ENCODE results near the gene CYP4F22. TPM values are rescaled to one million over a fixed set of nuclear protein-coding genes. Genes with fewer than 3 reads are reported as not detected.
"Not testable (repeated sequence)": the region's sequence is repeated elsewhere in the genome, so short reads cannot be mapped to it uniquely, and the experiment has no call there.

CYP4F22 gene
- 5.4 TPM for total RNA-seq

DNA sequence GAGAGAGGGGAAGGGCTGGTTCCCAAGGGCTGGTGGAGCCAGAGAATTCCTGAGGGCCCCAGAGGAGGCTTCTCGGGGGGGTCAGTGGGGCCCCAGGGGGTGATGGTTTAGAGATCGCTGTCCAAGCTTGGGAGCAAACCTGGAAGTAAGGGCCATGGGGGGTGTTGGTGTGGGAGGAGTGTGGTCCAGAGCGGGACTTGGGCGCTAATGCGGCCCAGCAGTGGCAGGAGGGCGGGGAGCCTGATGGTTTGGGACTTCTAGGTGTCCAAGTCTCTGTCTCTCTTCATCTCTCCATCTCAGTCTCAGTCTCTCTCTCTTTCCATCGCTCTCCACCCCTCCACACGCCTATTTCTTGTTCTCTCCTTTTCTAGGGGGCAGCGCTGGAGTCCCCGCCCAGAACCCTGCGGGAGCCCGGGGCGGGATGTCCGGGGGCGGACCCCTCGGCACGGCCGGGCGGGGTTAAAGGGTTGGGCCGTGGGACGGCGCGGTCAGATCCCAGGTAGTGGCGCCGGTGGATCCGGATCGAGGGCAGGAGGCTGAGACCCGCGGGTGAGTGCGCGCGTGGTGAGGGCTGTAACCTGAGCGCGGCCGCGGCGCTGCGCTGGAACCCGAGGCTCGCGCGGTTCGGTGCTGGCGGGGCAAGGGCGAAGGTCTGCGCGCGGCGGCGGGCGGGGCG, at the start of gene CYP4F22:
TSS of gene CYP4F22 (plus strand) at position 491 of the 676 bp plus-strand sequence. CDS start 16,812 bp downstream, outside the sequence.
- no peak for DNase-seq (ENCODE audit: low read depth in 2 of 3, low spot score in 2 of 3)

GRCh38 chr19:15461694-15462093, 46.6 kb upstream of the CYP4F22 start:
- DNase-seq (ENCODE audit: low read depth in 2 of 3, low spot score in 2 of 3) = no peak

DNA sequence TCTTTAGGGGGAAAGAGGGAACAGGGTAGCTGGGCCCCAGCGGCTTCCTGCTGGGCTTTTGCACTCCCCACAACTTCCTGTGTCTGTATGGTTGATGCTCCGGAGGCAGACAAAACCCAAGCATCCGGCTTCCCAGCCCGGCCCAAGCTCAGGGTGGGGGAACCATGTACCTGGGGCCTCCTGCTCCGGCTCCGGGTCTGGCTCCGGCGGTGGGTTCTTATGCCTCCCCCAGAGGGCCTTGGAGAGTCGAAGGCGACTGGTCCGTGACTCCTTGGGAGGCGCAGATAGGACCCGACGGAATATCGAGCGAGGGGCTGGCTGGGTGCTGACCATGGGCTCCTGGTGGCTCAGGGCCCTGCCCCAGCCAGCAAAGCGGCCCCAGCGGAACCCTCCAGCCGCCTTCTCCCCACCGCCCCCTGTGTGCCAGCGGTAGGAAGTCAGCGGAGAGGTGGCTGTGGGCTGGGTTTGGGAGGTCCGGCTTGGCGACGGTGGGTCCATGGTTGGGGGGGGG, 44.4 kb upstream of the CYP4F22 start:
- DNase-seq (ENCODE audit: low read depth in 2 of 3, low spot score in 2 of 3) = peak; percentile 57 to 86 (median 81)

DNA sequence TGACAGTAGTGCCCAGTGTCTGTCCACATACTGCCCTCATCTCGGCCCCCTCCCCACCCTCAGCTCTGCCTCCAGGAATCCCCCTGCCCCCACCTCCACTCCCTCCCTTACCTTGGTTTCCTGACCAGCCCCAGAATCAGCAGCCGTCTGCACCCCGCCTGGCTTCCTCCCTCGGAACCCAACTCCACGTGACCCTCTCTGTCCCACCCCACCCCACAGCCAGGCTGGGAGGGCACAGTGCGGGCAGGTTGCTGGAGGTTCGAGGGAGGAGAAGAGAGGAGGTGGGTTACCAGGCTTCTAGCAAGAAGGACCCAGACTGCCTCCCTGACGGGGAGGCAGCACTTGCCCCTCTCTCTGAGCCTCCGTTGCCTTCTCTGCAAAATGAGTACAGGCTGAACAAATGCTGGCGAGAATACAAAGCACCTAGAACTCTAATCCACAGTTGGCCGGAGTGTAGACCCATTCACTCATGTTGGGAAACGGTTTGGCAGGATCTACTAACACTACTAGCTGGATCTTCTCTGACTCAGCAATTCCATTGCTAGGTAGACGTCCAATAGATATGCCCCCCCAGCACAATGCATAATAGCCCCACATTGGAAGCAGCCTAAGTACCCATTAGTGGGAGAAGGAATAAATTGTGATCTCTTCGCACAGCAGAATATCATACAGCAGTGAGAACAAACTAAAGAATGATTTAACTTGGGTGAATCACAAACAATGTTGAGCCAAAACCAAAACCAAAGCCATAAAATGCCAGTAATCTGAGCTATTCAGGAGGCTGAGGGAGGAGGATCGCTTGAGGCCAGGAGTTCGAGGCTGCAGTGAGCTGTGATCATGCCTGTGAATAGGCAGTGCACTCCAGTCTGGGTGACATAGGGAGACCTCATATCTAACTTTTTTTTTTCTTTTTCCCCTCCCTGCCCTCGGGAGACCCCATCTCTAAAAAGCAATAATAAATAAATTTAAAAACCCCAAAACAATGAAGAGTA, 43.6 kb upstream of the CYP4F22 start, which contains the start of gene RASAL3:
TSS of gene RASAL3 (minus strand) at position 151 of the 992 bp plus-strand sequence. CDS start 186 bp downstream, outside the sequence.
- DNase-seq (ENCODE audit: low read depth in 2 of 3, low spot score in 2 of 3) = peak in 2 of 3 donors; percentile 71 to 78

GRCh38 chr19:15466851-15467733, 41.2 kb upstream of the CYP4F22 start:
- DNase-seq (ENCODE audit: low read depth in 2 of 3, low spot score in 2 of 3) = peak in 2 of 3 donors; percentile 90 to 96

DNA sequence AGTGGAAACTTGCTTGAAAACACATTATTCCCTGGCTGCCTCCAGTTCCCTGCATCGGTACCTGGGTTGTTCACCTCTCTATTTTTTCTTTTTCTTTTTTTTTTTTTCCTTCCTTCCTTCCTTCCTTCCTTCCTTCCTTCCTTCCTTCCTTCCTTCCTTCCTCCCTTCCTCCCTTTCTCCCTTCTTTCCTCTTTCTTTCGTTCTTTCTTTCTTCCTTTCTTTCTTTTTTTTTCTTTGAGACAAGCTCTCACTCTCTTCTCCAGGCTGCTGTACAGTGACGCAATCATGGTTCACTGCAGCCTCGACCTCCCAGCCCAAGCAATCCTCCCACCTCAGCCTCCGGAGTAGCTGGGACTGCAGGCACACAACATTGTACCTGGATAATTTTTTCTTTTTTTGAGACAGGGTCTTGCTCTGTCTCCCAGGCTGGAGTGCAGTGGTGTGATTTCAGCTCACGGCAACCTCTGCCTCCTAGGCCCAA, 40.6 kb upstream of the CYP4F22 start:
- DNase-seq (ENCODE audit: low read depth in 2 of 3, low spot score in 2 of 3) = no peak

GRCh38 chr19:15468675-15469512, 39.4 kb upstream of the CYP4F22 start:
- no peak for DNase-seq (ENCODE audit: low read depth in 2 of 3, low spot score in 2 of 3)

DNA sequence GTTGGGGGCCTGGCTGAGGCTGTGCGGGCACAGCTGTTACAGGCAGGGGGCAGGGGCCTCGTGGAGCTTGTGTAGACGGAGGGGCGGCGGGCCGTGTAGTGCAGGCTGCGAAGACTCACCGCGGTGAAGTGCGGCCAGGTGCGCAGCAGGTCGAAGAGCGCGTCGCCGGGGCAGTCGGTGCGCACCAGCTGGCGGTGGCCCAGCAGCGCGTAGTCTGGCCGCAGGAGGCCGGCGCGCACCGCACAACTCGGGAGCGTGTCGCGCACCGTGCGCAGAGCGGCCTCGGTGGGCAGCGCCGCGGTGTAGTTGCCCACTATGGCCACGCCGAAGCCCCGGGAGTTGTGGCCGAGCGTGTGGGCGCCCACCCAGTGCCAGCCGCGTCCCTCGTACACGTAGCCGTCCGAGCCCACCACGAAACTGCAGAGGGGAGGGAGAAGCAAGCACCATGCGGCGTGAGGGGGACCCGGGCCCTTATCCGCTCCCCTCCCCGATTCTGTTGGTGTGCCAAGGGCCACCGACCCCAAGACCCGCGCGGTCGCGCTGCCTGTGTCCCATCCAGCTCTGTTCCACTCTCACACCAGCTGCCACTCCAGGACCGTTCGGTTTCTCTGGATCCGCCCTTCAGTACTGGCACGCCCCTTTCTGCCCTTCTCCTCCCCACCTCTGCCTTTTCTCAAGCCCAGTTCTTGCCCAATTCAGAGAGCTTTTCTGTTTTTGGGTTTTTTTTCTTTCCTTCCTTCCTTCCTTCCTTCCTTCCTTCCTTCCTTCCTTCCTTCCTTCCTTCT, 38.6 kb upstream of the CYP4F22 start:
- peak in 2 of 3 donors; percentile 63 to 75 for DNase-seq (ENCODE audit: low read depth in 2 of 3, low spot score in 2 of 3)

DNA sequence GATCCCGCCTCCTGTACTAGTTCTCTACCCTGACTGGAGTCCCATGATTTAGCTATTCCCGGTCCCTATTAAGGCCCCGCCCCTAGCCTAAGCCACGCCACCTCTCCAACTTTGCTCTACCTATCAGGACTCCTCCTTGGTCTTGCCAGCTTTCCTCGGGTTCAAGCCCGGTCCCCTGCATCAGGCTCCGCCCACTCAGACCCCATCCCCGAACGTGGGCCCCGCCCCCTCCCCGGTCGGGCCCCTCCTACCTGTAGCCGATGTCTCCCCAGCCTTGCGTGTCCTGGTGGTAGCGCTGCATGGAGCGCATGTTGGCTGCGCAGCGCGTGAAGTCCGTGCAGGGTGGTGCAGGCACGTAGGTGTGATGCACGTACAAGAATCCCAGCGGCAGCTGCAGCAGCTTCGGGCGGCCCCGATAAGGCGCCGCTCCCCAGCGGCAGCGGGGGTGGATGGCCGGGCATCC, 36.7 kb upstream of the CYP4F22 start:
- DNase-seq (ENCODE audit: low read depth in 2 of 3, low spot score in 2 of 3) = no peak

DNA sequence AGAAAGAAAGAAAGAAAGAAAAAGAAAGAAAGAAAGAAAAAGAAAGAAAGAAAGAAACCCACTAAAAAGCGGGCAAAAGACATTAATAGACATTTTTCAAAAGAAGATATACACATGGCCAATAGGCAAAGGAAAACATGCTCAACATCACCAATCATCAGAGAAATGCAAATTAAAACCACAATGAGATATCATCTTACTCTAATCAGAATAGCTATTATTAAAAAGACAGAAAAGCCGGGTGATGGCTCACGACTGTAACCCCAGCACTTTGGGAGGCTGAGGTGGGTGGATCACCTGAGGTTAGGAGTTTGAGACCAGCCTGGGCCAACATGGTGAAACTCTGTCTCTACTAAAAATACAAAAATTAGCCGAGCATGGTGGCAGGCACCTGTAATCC, 34.5 kb upstream of the CYP4F22 start:
- not testable (repeated sequence) for DNase-seq (ENCODE audit: low read depth in 2 of 3, low spot score in 2 of 3)

- no peak for DNase-seq (ENCODE audit: low read depth in 2 of 3, low spot score in 2 of 3)
Measured at GRCh38 chr19:15475169-15475568, 33.2 kb upstream of the CYP4F22 start.

GRCh38 chr19:15475611-15476010, 32.7 kb upstream of the CYP4F22 start:
- no peak for DNase-seq (ENCODE audit: low read depth in 2 of 3, low spot score in 2 of 3)

GRCh38 chr19:15476325-15476724, 32.0 kb upstream of the CYP4F22 start:
- peak in 1 of 3 donors; percentile 32 for DNase-seq (ENCODE audit: low read depth in 2 of 3, low spot score in 2 of 3)

DNA sequence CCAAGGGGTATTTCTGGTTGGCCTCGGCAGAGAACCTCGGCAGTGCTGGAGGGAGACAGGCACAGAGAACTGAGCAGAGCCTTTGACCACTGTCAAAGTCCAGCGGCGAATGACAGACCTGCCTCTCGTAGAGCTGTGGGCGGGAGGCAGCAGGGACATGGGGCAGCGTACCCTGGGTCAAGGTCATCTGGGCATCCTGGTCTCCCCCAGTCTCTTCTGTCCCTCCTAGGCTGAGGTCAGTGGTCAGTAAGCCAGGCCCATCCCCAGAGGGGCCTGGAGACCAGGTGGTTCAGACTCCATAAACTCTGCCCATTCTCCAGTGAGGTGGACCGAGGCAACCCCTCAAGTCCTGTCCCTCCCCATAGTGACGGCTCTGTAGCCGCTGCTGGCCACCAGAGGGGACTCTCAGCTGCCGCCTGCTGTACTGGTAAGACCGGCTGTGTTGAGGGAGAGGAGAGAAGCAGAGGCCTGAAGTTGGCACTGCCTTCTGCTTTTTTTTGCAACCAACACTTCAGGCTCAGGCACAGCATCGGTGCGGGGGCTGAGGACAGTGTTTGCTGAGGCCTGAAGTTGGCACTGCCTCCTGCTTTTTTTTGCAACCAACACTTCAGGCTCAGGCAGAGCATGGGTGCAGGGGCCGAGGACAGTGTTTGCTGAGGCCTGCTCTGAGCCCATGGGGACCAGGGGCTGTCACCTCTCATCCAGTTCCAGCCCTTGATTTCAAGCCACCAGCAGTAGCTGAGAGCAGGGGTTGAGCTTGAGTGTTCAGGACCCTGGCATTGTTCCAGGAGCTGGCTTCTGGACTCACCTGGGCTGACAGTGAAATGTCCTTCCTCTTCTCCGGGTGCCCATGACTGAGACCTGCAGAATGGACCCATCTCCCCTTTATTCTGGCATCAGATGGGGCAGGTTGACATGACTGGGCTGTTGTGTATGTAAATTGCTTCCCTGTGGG, 28.7 kb upstream of the CYP4F22 start, which contains the start of gene PGLYRP2:
TSS of gene PGLYRP2 (minus strand) at position 111 of the 955 bp plus-strand sequence. CDS start 130 bp downstream, outside the sequence.
- DNase-seq (ENCODE audit: low read depth in 2 of 3, low spot score in 2 of 3) = peak in 2 of 3 donors; percentile 71 to 85

DNA sequence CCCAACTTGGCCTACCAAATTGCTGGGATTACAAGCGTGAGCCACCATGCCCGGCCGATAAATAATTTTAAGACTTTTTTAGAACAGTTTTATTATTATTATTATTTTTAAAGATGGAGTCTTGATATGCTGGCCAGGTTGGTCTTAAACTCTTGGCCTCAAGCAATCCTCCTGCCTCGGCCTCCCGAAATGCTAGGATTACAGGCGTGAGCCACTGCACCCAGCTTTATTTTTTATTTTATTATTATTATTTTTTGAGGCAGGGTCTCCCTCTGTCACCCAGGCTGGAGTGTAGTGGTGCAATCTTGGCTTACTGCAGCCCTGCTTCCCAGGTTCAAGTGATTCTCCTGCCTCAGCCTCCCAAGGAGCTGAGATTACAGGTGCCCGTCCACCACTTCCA, 27.3 kb upstream of the CYP4F22 start:
- not testable (repeated sequence) for DNase-seq (ENCODE audit: low read depth in 2 of 3, low spot score in 2 of 3)

DNA sequence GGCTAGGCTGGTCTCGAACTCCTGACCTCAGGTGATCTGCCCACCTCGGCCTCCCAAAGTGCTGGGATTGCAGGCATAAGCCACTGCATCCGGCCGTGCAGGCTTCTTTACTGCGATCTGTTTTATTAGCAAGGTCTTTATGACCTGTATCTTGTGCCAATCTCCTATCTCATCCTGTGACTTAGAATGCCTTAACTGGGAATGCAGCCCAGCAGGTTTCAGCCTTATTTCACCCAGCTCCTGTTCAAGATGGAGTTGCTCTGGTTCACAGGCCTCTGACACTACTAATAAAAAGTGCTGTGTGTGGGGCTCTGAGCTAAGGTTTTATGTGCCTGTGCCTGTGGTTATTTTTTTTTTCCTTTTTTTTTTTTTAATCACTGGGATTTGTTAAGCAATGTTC, 22.6 kb upstream of the CYP4F22 start:
- DNase-seq (ENCODE audit: low read depth in 2 of 3, low spot score in 2 of 3) = not testable (repeated sequence)

DNA sequence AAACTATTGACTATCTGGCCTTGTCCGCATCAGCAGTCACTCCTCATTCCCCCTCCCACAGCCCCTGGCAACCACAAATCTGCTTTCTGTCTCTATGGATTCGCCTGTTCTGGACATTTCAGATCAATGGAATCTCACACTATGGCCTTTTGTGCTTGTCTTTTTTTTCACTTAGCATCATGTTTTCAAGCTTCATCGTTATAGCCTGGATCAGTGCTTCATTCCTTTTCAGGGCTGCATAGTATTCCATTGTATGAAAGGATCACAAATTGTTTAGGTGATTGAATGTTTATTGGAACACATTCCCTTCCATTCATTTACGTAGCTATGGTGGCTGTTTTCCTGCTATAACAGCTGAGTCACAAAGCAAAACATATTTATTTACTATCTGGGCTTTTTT, 21.3 kb upstream of the CYP4F22 start:
- no peak for DNase-seq (ENCODE audit: low read depth in 2 of 3, low spot score in 2 of 3)
